GM12864 (cell line): Measurements from ENCODE around the gene RALBP1.

Source experiments
- DNase-seq: peaks from one replicate; pipeline ENCODE4 v3.0.0-alpha.2; 2011; ENCODE audit warnings: low read depth
- H3K4me3 ChIP-seq: 2 replicates; pipeline ENCODE4 v1.5.1; 2011; ENCODE audit warnings: mild to moderate bottlenecking, low read depth, low read length, control low read depth
- CTCF ChIP-seq: IDR thresholded peaks from 2 replicates; pipeline ENCODE4 v1.5.1; 2011; ENCODE audit warnings: low read depth, mild to moderate bottlenecking, moderate library complexity, low read length, control low read depth, inconsistent platforms; ENCODE audit errors: missing control alignments

The RALBP1 gene

GRCh38 chr18:9536354-9537152 is 61.2 kb downstream of the RALBP1 start:
- no peak for DNase-seq
- TF ChIP-seq CTCF: no peak
- H3K4me3 ChIP-seq: no peak overlapping the region

GRCh38 chr18:9537677-9538076 is 62.4 kb downstream of the RALBP1 start:
- no peak overlapping the region for H3K4me3 ChIP-seq
- TF ChIP-seq CTCF: no peak
- no peak for DNase-seq

GRCh38 chr18:9539283-9539682 is 64.0 kb downstream of the RALBP1 start:
- H3K4me3 ChIP-seq: no peak overlapping the region
- no peak for TF ChIP-seq CTCF
- no peak for DNase-seq

- TF ChIP-seq CTCF: no peak
- no peak overlapping the region for H3K4me3 ChIP-seq
- DNase-seq: no peak
Measured at GRCh38 chr18:9539938-9540337, 64.6 kb downstream of the RALBP1 start.

- no peak for TF ChIP-seq CTCF
- no peak for DNase-seq
- no peak overlapping the region for H3K4me3 ChIP-seq
Measured at GRCh38 chr18:9542924-9543323, 67.6 kb downstream of the RALBP1 start.

- H3K4me3 ChIP-seq: no peak overlapping the region
- DNase-seq: no peak
- TF ChIP-seq CTCF: no peak
Measured at GRCh38 chr18:9545029-9545428, 69.7 kb downstream of the RALBP1 start.

- no peak for TF ChIP-seq CTCF
- H3K4me3 ChIP-seq: no peak overlapping the region
- no peak for DNase-seq
Measured at GRCh38 chr18:9546468-9546867, 71.2 kb downstream of the RALBP1 start.
